Upper lobe of left lung (tissue), 4 donors: ENCODE results near the gene EPB41L3.

Source experiments
- EP300 ChIP-seq, 4 donors: sonication (generic); formaldehyde crosslinking; IDR thresholded peaks; one replicate each; pipeline ENCODE4 v1.5.1; 2017; ENCODE audit warnings: antibody characterized with exemption in 4 of 4, control low read depth in 2 of 4
- POLR2A ChIP-seq, 4 donors: fragments of 450-650 bp; IDR thresholded peaks; one replicate each; pipeline ENCODE4 v1.5.1; 2016 to 2017; ENCODE audit warnings: antibody characterized with exemption in 4 of 4, mild to moderate bottlenecking in 2 of 4
- POLR2AphosphoS5 ChIP-seq, 2 donors: sonication (generic); formaldehyde crosslinking; IDR thresholded peaks; one replicate each; pipeline ENCODE4 v1.5.1; 2017; ENCODE audit warnings: antibody characterized with exemption in 2 of 2
- TF ChIP-seq, protein P1 (sequence below), 6 experiments: fragments of 450-650 bp in 4 of 6; fragments of 200-600 bp in 2 of 6; sonication (generic) in 2 of 6; IDR thresholded peaks; one replicate each; pipeline ENCODE4 v1.5.1; 2016 to 2019; ENCODE audit warnings: antibody characterized with exemption in 6 of 6

DNA sequence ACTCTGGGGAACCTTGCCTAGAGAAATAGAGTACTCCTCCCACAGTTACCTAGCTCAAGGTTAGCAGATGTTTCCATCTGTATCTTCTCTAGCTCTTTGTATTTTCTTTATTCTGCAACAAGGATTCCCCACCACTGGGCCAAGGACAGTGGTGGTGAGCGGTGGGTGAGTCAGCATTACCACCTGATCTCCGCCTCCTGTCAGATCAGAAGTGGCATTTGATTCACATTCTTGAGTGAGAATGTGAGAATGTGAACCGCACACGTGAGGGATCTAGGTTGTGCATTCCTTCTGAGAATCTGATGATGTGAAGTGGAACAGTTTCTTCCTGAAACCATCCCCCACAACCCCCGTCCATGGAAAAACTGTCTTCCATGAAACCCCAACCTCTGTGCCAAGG lies 9.0 kb downstream of the EPB41L3 start:
- TF ChIP-seq POLR2A (IDR thresholded peaks at IDR 0.05) = no peak
- TF ChIP-seq EP300 (IDR thresholded peaks at IDR 0.05) = no peak
- no peak for TF ChIP-seq POLR2AphosphoS5 (IDR thresholded peaks at IDR 0.05)
- TF ChIP-seq, protein P1, sequence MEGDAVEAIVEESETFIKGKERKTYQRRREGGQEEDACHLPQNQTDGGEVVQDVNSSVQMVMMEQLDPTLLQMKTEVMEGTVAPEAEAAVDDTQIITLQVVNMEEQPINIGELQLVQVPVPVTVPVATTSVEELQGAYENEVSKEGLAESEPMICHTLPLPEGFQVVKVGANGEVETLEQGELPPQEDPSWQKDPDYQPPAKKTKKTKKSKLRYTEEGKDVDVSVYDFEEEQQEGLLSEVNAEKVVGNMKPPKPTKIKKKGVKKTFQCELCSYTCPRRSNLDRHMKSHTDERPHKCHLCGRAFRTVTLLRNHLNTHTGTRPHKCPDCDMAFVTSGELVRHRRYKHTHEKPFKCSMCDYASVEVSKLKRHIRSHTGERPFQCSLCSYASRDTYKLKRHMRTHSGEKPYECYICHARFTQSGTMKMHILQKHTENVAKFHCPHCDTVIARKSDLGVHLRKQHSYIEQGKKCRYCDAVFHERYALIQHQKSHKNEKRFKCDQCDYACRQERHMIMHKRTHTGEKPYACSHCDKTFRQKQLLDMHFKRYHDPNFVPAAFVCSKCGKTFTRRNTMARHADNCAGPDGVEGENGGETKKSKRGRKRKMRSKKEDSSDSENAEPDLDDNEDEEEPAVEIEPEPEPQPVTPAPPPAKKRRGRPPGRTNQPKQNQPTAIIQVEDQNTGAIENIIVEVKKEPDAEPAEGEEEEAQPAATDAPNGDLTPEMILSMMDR (IDR thresholded peaks at IDR 0.05) = no peak
